Activated T-cell treated with anti-CD3 and anti-CD28 coated beads for 24 hours (primary cell): ENCODE results near the gene ULBP2.
"Not testable (repeated sequence)": the region's sequence is repeated elsewhere in the genome, so short reads cannot be mapped to it uniquely, and the experiment has no call there.

ENCODE experiments used
- DNase-seq: peaks from one replicate; pipeline ENCODE4 v3.0.0-alpha.2; 2020; ENCODE audit warnings: low read depth

The ULBP2 gene

GRCh38 chr6:149969635-149970034 is 27.8 kb downstream of the ULBP2 start:
- DNase-seq: no peak

DNA sequence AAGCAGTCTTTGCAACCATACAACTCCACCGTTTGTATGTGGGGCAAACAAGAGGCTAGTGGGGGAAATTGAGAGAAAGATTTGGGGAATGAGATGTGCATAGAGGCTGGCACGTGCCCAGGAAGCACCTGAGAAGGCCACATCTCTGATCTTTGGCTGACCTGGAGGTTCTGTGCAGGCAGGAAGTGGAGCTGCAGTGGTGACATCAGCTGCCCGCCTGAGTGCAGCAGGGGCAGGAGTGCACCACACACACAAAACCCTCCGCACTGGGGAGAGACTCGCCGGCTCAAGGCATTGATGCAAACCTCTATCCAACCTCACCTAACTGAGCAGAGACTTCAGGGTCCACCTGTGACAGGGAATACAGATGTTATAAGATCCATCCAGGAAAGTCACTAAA is 32.6 kb downstream of the ULBP2 start:
- not testable (repeated sequence) for DNase-seq

GRCh38 chr6:149974825-149975224 is 33.0 kb downstream of the ULBP2 start:
- DNase-seq: no peak

GRCh38 chr6:149975400-149975799 is 33.6 kb downstream of the ULBP2 start:
- DNase-seq: no peak

DNA sequence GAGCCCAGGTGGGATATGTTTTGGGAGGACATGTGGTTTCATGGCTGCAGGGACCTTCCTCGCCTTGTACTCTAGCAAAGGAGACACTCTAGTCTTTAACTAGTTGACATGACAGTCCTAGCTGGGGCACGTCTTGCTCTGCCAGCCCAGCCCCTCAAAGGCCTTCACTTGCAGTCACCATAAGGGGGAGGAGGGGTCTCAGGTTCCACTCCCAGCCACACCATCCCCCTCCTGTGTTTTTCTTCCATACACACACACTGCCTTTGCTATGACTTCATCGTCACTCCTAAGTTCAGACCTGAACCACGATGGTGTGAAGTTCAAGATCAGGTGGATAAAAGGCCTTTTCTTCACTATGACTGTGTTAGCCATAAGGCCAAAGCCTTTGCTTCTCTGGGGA is 35.4 kb downstream of the ULBP2 start:
- no peak for DNase-seq

GRCh38 chr6:149978610-149979009 is 36.8 kb downstream of the ULBP2 start:
- DNase-seq: no peak

GRCh38 chr6:149979293-149979692 is 37.5 kb downstream of the ULBP2 start:
- DNase-seq: no peak

GRCh38 chr6:149983145-149983544 is 41.3 kb downstream of the ULBP2 start:
- DNase-seq: no peak

DNA sequence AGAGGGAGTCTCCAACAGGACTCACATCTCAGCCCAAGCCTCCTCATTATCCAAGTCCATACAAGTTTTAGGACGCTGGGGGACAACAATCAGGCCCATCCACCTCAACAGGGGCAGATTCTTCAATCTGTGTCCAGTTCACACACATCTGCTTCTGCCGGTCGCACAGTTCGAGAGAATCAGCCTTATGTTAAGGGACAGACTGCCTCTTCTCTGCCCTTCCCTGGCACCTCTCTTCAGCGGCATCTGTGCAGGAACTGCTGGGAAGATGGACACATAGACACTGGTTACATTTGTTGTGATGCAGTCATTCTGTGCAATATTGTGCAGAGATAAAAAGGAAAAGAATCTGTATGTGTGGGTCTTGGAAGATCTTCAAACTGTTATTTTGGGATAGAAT is 43.0 kb downstream of the ULBP2 start:
- DNase-seq: no peak

DNA sequence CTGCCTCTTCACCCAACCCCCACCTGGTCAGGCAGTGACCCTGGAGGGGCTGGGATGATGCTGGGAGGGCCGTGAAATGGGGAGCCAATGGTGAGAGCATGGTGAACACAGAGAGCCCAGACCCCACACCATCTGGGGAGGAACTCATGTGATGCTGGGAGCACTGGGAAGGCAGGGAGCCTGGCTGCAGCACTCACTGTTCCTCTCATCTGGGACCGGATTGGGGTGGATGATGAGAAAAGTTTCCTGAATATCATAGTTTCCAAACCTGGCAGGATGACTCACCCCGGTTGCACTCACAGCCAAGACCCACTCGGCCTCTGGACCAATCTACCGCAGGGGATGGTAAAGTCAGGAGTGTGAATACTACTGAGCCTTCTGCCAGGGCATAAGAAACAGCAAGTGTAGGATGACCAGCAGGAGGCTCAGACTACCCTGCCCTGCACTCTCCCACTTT is 43.7 kb downstream of the ULBP2 start:
- no peak for DNase-seq

- DNase-seq: no peak
These were observed 45.8 kb downstream of the ULBP2 start for GRCh38 chr6:149987602-149988107.

DNA sequence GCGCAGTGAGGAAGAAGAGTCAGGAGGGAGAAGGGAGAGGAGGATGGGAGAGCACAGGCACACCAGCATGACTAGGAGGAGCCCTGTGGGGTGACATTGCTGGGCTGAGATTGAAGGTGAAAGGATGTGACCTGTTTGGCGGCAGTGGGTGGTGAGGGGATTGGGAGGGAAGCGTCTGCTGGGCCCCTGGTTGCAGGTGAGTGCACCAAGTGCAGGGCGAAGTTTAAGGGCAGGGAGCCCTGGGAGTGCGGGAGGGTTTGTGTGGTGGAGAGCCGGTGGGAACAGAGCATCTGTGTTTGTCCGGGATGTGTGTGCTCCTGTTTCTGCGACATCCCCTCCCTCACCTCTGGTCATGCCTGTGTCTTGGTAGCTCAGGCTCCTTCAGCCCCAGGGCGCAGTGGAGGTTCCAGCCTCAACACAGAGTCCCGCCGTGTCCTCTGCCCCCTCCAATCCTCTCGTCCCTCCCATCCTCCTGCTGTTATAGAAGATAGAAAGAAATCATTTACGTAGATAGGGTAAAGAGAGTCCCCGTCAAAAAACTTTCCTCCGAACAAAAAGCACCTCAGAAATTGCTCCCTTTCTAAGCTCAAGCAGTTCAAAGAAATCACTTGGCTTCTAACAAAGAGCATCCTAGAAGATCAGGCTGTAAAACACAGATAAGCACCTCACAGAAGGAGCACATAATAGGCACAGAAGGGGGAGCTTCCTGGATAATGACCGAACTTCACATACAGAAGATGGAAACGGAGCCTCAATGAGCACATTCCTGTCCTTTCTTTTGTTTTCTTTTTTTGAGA is 46.9 kb downstream of the ULBP2 start:
- no peak for DNase-seq

GRCh38 chr6:149990212-149990660 is 48.4 kb downstream of the ULBP2 start:
- DNase-seq: no peak

GRCh38 chr6:149990661-149991471 is 49.1 kb downstream of the ULBP2 start:
- no peak for DNase-seq

GRCh38 chr6:149991472-149991795 is 49.6 kb downstream of the ULBP2 start:
- not testable (repeated sequence) for DNase-seq

- DNase-seq: no peak
These were observed 50.0 kb downstream of the ULBP2 start for GRCh38 chr6:149991838-149992237.

DNA sequence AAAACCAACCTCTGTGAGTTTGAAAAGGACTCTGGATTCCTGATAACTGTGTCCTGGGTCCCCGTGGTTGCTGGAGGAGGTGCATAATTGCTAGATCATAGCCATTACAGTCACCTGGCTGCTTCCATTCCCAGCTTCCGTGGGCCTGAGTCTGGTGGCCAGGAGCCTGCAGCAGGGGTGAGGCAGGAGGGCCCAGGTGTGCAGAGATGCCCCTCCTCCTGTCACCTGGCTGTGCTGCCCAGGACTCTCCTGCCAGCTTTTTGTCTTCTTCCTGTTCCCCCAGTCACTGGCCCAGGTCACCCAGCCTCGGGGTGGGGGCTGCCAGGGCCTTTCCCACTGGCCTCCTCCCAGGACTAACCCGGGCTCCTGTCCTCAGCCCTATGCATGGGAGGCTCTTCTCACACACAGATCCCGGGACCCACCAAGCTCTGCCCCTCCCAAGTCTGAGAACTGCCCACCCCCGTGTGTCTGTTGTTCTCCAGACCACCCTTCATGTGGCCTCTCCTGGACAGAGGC is 53.5 kb downstream of the ULBP2 start:
- DNase-seq: no peak

DNA sequence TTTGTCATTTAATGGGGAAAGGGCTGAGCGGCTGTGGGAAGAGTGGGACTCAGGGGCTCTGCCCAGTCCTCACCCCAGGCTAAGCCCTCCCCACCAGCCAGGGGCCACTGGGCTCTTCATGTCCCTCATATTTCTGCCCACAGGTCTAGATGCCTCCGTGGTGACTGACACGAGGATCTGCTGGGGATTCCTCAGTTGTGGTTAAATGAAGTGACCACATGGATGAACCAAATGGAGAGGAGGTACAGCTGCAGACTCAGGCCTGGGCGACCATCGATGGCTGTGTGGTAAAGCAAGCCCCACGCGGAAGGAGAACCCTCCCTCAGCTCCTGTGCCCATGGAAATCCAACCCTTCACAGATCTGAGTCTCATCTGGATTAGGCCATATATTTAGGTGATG is 54.2 kb downstream of the ULBP2 start:
- no peak for DNase-seq
